GM18870 (cell line): ENCODE results near the gene CAPN8.

Experiments
- ATAC-seq: cut with Tn5 transposase; IDR thresholded peaks from one replicate; pipeline ENCODE4 v1.9.1; 2021; ENCODE audit warnings: moderate library complexity; ENCODE audit not compliant: unreplicated experiment

The CAPN8 gene

GRCh38 chr1:223620297-223620897, 45.1 kb downstream of the CAPN8 start:
- no peak for ATAC-seq

GRCh38 chr1:223618680-223619079, 46.8 kb downstream of the CAPN8 start:
- no peak for ATAC-seq

GRCh38 chr1:223617323-223618070, 48.0 kb downstream of the CAPN8 start:
- ATAC-seq, result no peak

GRCh38 chr1:223616586-223616985, 48.9 kb downstream of the CAPN8 start:
- no peak for ATAC-seq

- no peak for ATAC-seq
These were observed 53.6 kb downstream of the CAPN8 start for GRCh38 chr1:223611936-223612335.

DNA sequence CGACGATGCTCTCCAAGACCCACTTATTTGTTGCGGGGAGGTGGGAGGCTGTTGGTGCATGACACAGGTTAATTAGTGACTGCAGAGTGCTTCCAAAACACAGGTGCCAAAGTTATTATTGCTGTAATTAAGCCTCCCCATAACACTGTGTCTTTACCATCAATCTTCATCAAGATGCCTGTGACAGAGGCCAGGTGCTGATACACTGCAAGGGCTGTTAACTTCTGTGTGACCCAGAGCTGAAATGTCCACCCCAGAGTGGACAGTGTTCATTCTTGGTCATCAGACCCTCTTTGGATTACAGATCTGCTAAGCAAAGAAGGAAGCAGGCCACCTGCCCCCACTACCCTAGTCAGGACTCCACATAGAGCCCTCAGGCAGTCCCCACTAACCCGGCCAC, 55.5 kb downstream of the CAPN8 start:
- no peak for ATAC-seq

GRCh38 chr1:223609066-223609465, 56.4 kb downstream of the CAPN8 start:
- no peak for ATAC-seq

GRCh38 chr1:223558512-223558911, 107.0 kb downstream of the CAPN8 start:
- ATAC-seq, result no peak

DNA sequence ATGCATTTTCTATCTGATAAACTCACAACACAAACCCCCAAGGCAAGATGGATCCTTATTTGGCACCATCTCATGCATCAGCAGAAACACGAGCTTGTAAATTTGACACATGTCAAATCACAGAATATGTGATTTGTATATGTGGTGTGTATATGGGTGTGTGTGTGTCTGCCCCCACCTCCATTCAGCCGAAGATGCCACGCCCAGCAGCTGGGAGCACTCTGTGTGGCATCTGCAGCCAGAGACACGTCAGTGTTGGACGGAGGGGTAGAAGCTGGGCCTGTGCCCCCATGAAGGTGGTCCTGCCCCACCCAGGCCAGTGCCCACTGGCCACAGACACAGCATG, 108.4 kb downstream of the CAPN8 start:
- ATAC-seq, result no peak

DNA sequence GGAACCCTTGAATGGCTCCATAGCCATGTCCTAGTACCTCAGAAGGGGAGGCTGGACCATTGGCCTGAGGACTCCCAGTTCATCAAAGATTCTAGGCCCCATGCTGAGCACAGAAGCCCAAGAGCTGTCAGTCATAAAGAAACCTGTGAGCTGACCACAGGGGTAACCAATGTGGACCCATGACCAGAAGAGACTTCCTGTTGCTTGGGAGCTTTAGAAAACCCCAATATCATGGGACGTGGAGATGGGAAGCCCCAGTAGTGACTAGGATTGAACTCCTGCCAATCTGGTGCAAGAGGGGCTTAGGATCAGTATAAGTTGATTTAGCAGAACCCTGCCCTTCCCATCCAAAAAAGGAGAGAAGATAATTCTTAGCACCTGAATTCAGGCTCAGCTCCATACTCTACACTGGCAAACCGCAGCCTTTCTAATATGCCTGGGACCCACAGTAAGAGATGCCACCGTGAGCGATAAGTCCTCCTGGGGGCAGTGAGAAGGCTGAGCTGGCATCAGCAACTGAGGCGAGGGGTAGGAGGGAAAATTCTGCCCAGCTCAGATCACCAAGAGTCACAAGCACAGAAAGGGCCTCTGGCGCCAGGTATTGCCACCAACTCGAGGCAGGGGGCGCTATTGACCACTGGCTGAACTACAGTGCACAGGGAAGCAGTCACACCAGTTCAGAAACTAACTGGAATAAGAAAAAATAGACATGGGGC, 108.9 kb downstream of the CAPN8 start:
- ATAC-seq, result peak; percentile 81

DNA sequence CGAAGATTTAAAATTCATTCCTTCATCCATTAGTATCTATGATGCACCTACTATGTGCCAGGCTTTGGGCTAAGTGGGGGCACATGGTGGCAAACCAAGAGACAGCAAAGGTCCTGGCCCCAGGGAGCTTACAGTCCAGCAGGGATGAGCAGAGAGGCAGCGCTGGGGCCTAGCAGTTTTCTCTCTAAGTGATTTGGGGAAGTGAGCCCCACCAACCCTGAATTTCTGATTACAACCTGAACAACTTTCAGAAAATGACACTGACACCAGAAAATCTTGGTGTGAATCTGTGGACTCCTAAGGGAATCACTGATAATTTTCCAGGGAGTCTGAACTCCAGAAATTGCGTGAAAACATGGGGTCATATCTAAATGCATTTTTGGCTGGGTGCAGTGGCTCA, 111.5 kb downstream of the CAPN8 start:
- ATAC-seq, result no peak

GRCh38 chr1:223551610-223552009, 113.9 kb downstream of the CAPN8 start:
- no peak for ATAC-seq

GRCh38 chr1:223549740-223550139, 115.8 kb downstream of the CAPN8 start:
- ATAC-seq, result no peak

GRCh38 chr1:223547316-223548114, 118.0 kb downstream of the CAPN8 start:
- no peak for ATAC-seq

DNA sequence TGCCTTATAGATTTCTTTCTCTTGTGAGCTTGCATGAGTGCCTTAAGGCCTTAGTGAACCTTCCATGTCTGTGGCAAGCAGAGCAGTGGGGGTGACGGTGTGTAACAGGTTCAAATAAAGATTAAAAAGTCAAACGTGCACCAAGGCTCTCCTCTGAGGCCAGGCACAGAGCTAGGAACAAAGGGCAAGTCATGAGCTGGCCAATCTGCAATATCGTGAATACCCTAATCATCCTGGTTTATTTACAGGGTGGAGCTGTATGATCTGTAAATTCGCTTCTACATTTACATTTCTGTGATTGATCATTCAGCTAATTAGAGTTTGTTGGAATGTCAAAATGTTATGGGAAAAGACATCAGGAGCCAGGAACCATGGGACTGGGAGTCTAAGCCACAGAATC, 120.2 kb downstream of the CAPN8 start:
- no peak for ATAC-seq

DNA sequence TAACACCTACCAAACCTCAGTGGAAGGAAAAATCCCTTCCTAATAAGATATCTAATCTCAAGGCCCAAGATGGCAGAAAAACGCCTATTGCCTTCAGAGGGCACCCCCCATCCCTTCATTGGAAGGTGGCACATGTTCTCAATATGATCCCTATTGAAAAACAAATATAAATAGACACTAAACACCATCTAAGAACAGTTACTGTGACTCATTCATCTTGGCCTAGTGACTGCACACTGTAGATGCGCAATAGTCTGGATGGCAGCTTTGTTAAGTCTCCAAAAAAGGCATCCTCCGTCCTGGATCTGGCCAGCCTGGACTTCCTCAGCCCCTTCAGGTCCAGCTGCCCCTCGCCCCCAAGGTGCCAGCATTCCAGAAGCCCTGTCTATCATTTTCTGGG, 121.9 kb downstream of the CAPN8 start:
- ATAC-seq, result no peak

DNA sequence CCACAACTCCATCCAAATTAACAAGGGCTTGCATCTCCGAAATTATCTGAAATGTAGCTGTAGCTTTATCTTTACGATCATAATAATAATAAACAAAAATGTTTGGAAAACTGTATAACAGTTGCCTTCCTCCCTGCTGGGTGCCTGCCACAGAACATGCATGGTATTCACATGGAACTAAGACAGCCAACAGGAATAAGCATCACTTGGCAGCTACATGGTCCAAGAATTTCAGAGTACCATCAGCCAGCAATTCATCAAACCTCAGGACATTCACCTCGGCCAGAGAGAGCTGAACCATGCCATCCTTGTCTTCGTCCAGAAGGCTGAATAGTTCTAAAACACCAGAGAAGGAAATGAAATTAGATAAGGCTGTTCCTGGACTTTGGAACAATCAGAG, 122.7 kb downstream of the CAPN8 start:
- ATAC-seq, result no peak

DNA sequence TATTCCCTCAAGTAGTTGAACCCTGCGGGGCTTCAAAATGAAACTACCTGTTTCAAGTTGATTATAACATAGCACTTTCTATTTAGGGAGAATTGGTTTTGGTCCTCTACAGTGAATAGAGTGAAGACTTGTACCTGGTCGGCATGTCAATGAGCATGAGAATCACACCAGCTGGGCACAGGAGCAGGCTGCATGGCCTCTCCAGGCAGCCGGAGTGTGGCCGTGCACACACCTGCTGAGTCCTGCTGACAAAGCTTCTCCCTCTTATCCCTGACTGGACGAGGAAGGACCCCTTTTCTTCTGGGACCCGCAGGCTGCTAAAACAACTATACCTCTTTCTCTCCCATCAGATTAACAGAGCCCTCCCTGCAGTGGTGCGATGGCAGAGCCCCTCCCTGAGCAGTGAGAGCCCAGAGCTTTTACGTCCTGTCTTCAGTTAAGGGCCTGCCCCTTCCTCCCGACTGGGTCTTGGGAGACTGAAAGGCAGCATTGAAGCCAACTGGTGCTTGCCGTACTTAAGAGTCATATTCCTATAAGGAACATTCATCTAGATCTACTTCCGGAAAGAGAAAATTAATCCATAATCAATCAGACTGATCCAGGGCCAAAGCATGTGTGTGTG, 124.9 kb downstream of the CAPN8 start:
- no peak for ATAC-seq

DNA sequence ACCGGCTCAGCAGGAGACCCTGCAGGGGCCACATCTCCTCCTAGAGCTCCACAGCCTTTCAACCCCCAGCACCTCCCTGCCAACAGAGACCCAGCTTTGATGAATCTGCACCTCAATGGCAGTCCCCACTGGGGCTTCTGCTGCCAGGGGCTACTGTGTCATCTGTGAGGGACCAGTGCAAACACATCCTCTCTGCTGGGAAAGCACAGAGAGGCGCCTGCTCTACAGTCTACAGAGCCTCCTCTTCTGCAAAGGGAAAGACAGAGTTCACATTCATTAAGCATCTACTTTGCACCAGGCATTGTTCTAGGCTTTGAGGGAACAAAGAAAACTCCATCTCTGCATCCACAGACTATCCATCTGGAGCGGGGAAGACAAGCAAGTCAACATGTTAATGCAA, 125.8 kb downstream of the CAPN8 start:
- no peak for ATAC-seq

DNA sequence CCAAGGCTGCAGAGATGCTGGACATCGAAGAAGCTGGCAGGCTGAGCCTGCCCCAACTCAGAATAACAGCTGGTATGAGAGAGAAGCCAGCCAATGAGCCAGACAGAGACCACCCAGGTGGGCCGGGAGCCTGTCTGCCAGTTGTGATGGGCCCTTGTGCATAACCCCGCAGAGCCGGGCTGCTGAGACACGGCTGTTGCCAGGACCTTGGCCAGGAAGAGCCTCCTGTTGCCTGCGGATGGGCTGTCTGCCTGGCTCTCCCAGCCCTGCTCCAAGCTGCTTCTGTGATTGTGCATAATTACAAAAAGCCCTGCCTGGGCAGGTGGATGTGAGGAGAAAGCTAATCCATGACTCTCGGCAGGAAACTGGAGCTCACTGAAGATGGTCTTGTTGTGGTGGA, 126.5 kb downstream of the CAPN8 start:
- no peak for ATAC-seq

- no peak for ATAC-seq
These were observed 130.2 kb downstream of the CAPN8 start for GRCh38 chr1:223535319-223535718.
